ENCODE results near the gene GMPPB.

The GMPPB gene

DNA sequence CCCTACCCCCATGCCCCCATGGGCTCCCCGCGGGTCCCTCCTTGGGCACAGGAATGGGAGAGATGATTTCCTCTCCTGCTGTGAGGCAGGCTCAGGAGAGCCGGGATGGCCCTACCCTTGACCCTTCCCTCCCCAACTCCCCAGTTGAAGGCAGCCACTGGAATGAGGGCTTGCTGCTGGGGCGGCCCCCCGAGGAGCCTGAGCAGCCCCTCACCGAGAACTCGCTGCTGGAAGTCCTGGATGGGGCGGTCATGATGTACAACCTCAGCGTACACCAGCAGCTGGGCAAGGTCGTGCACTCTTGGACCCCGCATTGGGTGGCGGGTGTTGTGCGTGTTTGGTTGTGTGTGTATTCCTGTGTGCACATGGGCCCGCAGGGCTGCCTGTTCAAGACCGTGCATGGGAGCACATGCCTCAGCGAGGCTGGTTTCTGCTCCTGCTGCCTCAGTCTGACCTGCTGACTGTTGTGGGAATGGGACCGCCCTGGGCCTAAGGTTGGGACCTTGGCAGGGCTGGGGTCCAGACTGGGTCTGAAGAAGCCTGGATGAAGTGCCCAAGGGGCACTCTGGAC lies 18.3 kb downstream of the GMPPB start:
- TF ChIP-seq EZH2 (optimal IDR thresholded peaks at IDR 0.05; ENCODE audit: low read depth, low read length), result no peak
- TF ChIP-seq EZH2phosphoT487 (IDR thresholded peaks at IDR 0.05; ENCODE audit: low read length), result no peak
- TF ChIP-seq, protein P1, sequence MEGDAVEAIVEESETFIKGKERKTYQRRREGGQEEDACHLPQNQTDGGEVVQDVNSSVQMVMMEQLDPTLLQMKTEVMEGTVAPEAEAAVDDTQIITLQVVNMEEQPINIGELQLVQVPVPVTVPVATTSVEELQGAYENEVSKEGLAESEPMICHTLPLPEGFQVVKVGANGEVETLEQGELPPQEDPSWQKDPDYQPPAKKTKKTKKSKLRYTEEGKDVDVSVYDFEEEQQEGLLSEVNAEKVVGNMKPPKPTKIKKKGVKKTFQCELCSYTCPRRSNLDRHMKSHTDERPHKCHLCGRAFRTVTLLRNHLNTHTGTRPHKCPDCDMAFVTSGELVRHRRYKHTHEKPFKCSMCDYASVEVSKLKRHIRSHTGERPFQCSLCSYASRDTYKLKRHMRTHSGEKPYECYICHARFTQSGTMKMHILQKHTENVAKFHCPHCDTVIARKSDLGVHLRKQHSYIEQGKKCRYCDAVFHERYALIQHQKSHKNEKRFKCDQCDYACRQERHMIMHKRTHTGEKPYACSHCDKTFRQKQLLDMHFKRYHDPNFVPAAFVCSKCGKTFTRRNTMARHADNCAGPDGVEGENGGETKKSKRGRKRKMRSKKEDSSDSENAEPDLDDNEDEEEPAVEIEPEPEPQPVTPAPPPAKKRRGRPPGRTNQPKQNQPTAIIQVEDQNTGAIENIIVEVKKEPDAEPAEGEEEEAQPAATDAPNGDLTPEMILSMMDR (IDR thresholded peaks at IDR 0.05; ENCODE audit: low read length), result no peak
- Histone ChIP-seq H3K4me3 (ENCODE audit: low read length) (no peak overlapping the region), H3K27ac (ENCODE audit: low read length) (no peak overlapping the region), H4K20me1 (ENCODE audit: insufficient read depth, low read length) (no peaks in the 10 kb centered on the region), H3K9me2 (replicated peaks; ENCODE audit: insufficient read depth, low read length) (no peaks in the 10 kb centered on the region), H3K36me3 (replicated peaks; ENCODE audit: insufficient read depth, low read length) (no peaks in the 10 kb centered on the region), H3K4me2 (ENCODE audit: low read depth, low read length) (no peak overlapping the region), H3F3A (ENCODE audit: insufficient read depth, low read length) (no peaks in the 10 kb centered on the region), H3K9ac (ENCODE audit: low read length) (no peak overlapping the region), H2AFZ (ENCODE audit: low read length) (no peak overlapping the region), H3K27me3 (replicated peaks; ENCODE audit: insufficient read depth, low read length) (no peaks in the 10 kb centered on the region), H3K9me3 (replicated peaks; ENCODE audit: insufficient read depth, low read length) (no peaks in the 10 kb centered on the region), H3K79me2 (ENCODE audit: low read length) (no peaks in the 10 kb centered on the region), H3K4me1 (ENCODE audit: low read length) (no peaks in the 10 kb centered on the region)
- no peak for DNase-seq

DNA sequence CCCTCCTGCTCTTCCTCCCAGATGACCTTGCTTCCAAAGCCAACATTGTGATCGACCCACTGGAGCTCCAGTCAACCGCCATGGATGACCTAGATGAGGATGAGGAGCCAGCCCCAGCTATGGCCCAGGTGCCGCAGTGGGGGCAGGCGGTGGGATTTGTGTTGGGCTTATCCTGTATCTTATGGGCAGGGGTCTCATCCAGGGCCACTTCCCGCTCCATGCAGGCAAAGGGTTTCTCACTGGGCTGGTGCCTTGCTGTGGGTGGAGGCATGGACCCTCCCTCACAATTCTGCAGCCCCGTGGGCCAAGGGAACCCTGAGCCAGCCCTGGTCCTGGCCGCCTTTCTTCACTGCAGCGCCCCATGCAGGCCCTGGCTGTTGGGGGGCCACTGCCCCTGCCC lies 19.1 kb downstream of the GMPPB start:
- Histone ChIP-seq H3K4me2 (ENCODE audit: low read depth, low read length) (no peak overlapping the region), H3K27me3 (replicated peaks; ENCODE audit: insufficient read depth, low read length) (no peaks in the 10 kb centered on the region), H3K36me3 (replicated peaks; ENCODE audit: insufficient read depth, low read length) (no peaks in the 10 kb centered on the region), H3K9ac (ENCODE audit: low read length) (no peak overlapping the region), H3K9me2 (replicated peaks; ENCODE audit: insufficient read depth, low read length) (no peaks in the 10 kb centered on the region), H3K79me2 (ENCODE audit: low read length) (no peaks in the 10 kb centered on the region), H2AFZ (ENCODE audit: low read length) (no peak overlapping the region), H3F3A (ENCODE audit: insufficient read depth, low read length) (no peaks in the 10 kb centered on the region), H4K20me1 (ENCODE audit: insufficient read depth, low read length) (no peaks in the 10 kb centered on the region), H3K4me1 (ENCODE audit: low read length) (no peaks in the 10 kb centered on the region), H3K4me3 (ENCODE audit: low read length) (no peak overlapping the region), H3K9me3 (replicated peaks; ENCODE audit: insufficient read depth, low read length) (no peaks in the 10 kb centered on the region), H3K27ac (ENCODE audit: low read length) (no peak overlapping the region)
- no peak for DNase-seq
- TF ChIP-seq EZH2 (optimal IDR thresholded peaks at IDR 0.05; ENCODE audit: low read depth, low read length) (no peak), EZH2phosphoT487 (IDR thresholded peaks at IDR 0.05; ENCODE audit: low read length) (no peak)
- TF ChIP-seq, protein P1 (IDR thresholded peaks at IDR 0.05; ENCODE audit: low read length), result no peak

DNA sequence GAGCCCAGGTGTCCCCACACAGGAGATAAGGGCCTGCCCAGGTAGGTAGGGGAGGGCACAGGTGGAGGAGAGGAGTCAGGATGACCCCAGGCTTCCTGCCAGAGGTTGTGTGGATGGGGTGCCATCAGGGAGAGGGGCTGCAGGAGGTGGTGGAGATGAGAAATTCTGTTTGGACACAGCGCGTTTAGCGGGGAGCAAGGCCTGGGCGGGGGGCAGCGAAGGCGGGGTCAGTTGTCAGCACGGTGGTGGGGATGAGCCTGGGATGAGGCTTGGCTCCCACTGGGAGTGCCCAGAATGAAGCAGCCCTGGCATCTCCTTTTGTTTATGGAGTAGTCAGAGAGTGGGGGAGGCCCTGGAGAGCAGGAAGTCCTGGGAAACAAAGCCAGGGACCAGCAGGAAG lies 19.8 kb downstream of the GMPPB start:
- Histone ChIP-seq H2AFZ (ENCODE audit: low read length) (no peak overlapping the region), H3K9me3 (replicated peaks; ENCODE audit: insufficient read depth, low read length) (no peaks in the 10 kb centered on the region), H3K4me2 (ENCODE audit: low read depth, low read length) (no peak overlapping the region), H3K27ac (ENCODE audit: low read length) (no peak overlapping the region), H3K4me3 (ENCODE audit: low read length) (no peak overlapping the region), H3K9ac (ENCODE audit: low read length) (no peak overlapping the region), H4K20me1 (ENCODE audit: insufficient read depth, low read length) (no peaks in the 10 kb centered on the region), H3K36me3 (replicated peaks; ENCODE audit: insufficient read depth, low read length) (no peaks in the 10 kb centered on the region), H3K27me3 (replicated peaks; ENCODE audit: insufficient read depth, low read length) (no peaks in the 10 kb centered on the region), H3K4me1 (ENCODE audit: low read length) (no peaks in the 10 kb centered on the region), H3F3A (ENCODE audit: insufficient read depth, low read length) (no peaks in the 10 kb centered on the region), H3K9me2 (replicated peaks; ENCODE audit: insufficient read depth, low read length) (no peaks in the 10 kb centered on the region), H3K79me2 (ENCODE audit: low read length) (no peaks in the 10 kb centered on the region)
- DNase-seq, result no peak
- TF ChIP-seq EZH2 (optimal IDR thresholded peaks at IDR 0.05; ENCODE audit: low read depth, low read length), result no peak
- TF ChIP-seq, protein P1 (IDR thresholded peaks at IDR 0.05; ENCODE audit: low read length), result no peak
- TF ChIP-seq EZH2phosphoT487 (IDR thresholded peaks at IDR 0.05; ENCODE audit: low read length), result no peak

All from MM.1S (cell line).